Measurements from ENCODE around the gene SLC29A1. TPM values are rescaled to one million over a fixed set of nuclear protein-coding genes. Genes with fewer than 3 reads are reported as not detected.
A peak's percentile ranks its signal among the peaks of the same experiment; 100 is the strongest.

The SLC29A1 gene
- total and polyA plus RNA-seq, 9 of the 15 experiments (the other 6 are each of a cell fraction or from before 2014, with no cell fraction given): 18.9 to 170 (median 57.7) TPM

DNA sequence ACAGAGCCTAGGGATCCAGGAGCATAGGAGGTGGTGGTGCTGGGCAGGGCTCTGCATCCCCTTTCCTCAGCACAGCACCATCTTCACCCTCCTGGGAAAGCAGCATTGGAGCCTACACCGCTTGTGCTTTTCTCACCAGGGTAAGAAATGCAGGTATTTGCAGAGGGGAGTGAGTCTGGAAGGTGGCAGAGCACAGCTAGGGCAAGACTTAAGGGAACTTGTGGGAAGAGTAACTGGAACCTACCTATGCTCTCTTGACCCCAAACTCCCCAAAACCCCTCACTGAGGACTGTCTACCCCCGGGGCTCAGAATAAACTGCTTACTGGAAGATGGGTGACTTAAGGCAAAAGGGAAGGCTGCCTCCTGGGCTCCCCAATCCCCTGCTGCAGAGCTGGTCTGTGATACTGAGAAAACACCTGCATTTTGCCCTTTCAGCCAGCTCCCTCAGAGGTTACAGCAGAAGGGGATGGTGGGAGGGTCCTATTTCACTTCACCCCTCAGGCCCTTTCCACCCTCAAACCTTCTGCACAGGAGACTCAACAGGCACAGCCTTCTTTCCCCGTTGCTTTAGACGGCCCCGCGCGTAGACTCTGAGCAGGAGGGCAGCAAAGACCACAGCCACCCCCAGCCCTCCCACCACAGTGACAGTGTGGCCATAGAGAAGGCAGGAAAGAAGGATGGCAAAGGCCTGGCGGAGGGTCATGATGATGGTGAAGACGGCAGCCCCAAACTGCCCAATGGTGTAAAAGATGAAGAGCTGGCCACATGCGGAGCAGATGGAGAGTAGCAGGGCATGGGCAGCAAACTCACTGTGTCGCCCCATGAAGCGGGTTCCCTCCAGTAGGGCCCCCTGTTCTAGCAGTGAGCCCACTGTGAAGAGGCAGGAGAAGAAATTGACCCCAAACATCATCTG is 31.1 kb downstream of the SLC29A1 start (continued):
- TF ChIP-seq NFATC3 (IDR thresholded peaks at IDR 0.05) (0 out of 2 replicates have a peak, but pooled peaks have one; percentile 11), TAF15 (IDR thresholded peaks at IDR 0.05; ENCODE audit: low read depth, low read length) (no peak), NCOA4 (IDR thresholded peaks at IDR 0.05; ENCODE audit: partially characterized antibody) (no peak), SNRNP70 (optimal IDR thresholded peaks at IDR 0.05; ENCODE audit: low read depth, low read length) (peak; percentile 82), ERF (CRISPR knock-in tag; IDR thresholded peaks at IDR 0.05) (peak; percentile 50; the same call in 1 of the 2 replicates), ZNF551 (CRISPR knock-in tag; IDR thresholded peaks at IDR 0.05) (peak; percentile 13; the same call in 1 of the 2 replicates), ZNF224 (CRISPR knock-in tag; IDR thresholded peaks at IDR 0.05) (peak; percentile 39; the same call in 1 of the 2 replicates), GABPB1 (CRISPR knock-in tag; IDR thresholded peaks at IDR 0.05) (peak; percentile 33), ZNF3 (CRISPR knock-in tag; IDR thresholded peaks at IDR 0.05) (no peak), ZBTB7A (IDR thresholded peaks at IDR 0.05; ENCODE audit: borderline replicate concordance, control insufficient read depth, low read depth, low read length) (peak; percentile 48; the same call in 1 of the 2 replicates), SIN3B (IDR thresholded peaks at IDR 0.05; ENCODE audit: low read depth) (no peak)
- TF ChIP-seq, protein P1, sequence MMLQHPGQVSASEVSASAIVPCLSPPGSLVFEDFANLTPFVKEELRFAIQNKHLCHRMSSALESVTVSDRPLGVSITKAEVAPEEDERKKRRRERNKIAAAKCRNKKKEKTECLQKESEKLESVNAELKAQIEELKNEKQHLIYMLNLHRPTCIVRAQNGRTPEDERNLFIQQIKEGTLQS (IDR thresholded peaks at IDR 0.05): no peak
- TF ChIP-seq, protein P1 (CRISPR knock-in tag; conservative IDR thresholded peaks at IDR 0.05): peak; percentile 83; the same call in 1 of the 2 replicates
- TF ChIP-seq, protein P2, sequence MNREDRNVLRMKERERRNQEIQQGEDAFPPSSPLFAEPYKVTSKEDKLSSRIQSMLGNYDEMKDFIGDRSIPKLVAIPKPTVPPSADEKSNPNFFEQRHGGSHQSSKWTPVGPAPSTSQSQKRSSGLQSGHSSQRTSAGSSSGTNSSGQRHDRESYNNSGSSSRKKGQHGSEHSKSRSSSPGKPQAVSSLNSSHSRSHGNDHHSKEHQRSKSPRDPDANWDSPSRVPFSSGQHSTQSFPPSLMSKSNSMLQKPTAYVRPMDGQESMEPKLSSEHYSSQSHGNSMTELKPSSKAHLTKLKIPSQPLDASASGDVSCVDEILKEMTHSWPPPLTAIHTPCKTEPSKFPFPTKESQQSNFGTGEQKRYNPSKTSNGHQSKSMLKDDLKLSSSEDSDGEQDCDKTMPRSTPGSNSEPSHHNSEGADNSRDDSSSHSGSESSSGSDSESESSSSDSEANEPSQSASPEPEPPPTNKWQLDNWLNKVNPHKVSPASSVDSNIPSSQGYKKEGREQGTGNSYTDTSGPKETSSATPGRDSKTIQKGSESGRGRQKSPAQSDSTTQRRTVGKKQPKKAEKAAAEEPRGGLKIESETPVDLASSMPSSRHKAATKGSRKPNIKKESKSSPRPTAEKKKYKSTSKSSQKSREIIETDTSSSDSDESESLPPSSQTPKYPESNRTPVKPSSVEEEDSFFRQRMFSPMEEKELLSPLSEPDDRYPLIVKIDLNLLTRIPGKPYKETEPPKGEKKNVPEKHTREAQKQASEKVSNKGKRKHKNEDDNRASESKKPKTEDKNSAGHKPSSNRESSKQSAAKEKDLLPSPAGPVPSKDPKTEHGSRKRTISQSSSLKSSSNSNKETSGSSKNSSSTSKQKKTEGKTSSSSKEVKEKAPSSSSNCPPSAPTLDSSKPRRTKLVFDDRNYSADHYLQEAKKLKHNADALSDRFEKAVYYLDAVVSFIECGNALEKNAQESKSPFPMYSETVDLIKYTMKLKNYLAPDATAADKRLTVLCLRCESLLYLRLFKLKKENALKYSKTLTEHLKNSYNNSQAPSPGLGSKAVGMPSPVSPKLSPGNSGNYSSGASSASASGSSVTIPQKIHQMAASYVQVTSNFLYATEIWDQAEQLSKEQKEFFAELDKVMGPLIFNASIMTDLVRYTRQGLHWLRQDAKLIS (CRISPR knock-in tag; IDR thresholded peaks at IDR 0.05): peak; percentile 21; the same call in 1 of the 2 replicates
- TF ChIP-seq, protein P3, sequence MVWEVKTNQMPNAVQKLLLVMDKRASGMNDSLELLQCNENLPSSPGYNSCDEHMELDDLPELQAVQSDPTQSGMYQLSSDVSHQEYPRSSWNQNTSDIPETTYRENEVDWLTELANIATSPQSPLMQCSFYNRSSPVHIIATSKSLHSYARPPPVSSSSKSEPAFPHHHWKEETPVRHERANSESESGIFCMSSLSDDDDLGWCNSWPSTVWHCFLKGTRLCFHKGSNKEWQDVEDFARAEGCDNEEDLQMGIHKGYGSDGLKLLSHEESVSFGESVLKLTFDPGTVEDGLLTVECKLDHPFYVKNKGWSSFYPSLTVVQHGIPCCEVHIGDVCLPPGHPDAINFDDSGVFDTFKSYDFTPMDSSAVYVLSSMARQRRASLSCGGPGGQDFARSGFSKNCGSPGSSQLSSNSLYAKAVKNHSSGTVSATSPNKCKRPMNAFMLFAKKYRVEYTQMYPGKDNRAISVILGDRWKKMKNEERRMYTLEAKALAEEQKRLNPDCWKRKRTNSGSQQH (CRISPR knock-in tag; IDR thresholded peaks at IDR 0.05): peak; percentile 64; the same call in 1 of the 2 replicates
- TF ChIP-seq, protein P4, sequence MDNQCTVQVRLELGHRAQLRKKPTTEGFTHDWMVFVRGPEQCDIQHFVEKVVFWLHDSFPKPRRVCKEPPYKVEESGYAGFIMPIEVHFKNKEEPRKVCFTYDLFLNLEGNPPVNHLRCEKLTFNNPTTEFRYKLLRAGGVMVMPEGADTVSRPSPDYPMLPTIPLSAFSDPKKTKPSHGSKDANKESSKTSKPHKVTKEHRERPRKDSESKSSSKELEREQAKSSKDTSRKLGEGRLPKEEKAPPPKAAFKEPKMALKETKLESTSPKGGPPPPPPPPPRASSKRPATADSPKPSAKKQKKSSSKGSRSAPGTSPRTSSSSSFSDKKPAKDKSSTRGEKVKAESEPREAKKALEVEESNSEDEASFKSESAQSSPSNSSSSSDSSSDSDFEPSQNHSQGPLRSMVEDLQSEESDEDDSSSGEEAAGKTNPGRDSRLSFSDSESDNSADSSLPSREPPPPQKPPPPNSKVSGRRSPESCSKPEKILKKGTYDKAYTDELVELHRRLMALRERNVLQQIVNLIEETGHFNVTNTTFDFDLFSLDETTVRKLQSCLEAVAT (IDR thresholded peaks at IDR 0.05): 0 out of 4 replicates have a peak, but pooled peaks of 1 of the 2 experiments have one; percentile 27
- TF ChIP-seq, protein P5, sequence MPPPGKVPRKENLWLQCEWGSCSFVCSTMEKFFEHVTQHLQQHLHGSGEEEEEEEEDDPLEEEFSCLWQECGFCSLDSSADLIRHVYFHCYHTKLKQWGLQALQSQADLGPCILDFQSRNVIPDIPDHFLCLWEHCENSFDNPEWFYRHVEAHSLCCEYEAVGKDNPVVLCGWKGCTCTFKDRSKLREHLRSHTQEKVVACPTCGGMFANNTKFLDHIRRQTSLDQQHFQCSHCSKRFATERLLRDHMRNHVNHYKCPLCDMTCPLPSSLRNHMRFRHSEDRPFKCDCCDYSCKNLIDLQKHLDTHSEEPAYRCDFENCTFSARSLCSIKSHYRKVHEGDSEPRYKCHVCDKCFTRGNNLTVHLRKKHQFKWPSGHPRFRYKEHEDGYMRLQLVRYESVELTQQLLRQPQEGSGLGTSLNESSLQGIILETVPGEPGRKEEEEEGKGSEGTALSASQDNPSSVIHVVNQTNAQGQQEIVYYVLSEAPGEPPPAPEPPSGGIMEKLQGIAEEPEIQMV (tag; conservative IDR thresholded peaks at IDR 0.05; ENCODE audit: low read depth): no peak
